ENCODE data around the gene NRDC.

- TF ChIP-seq CTCF (conservative IDR thresholded peaks at IDR 0.05; ENCODE audit: low read length) (no peak), EZH2phosphoT487 (IDR thresholded peaks at IDR 0.05; ENCODE audit: borderline replicate concordance) (no peak)
Measured at GRCh38 chr1:51754666-51755065, 123.9 kb downstream of the NRDC start.
